ENCODE measurements around the gene ZNF777. TPM values are rescaled to one million over a fixed set of nuclear protein-coding genes. Genes with fewer than 3 reads are reported as not detected.

ZNF777 gene
- total RNA-seq, 1 donor from 2014 or later: 17.2 TPM

- peaks cover 5% of the 10 kb centered on the region for H3K9me3 ChIP-seq (ENCODE audit: insufficient read depth, low read depth, low read length)
- H3K36me3 Mint-ChIP-seq (ENCODE audit: low read depth, unreplicated experiment): peaks cover 3% of the 10 kb centered on the region
- H3K27me3 ChIP-seq (ENCODE audit: insufficient read depth, low read length): no peaks in the 10 kb centered on the region
- TF ChIP-seq EZH2 (IDR thresholded peaks at IDR 0.05; ENCODE audit: insufficient read depth, low read length): no peak
- TF ChIP-seq CTCF (IDR thresholded peaks at IDR 0.05; ENCODE audit: insufficient read depth, low read depth, low read length): no peak
- H3K27ac ChIP-seq (ENCODE audit: low read depth, low read length): no peak overlapping the region
- no peaks in the 10 kb centered on the region for H4K20me1 ChIP-seq (ENCODE audit: insufficient read depth, low read length)
- H3K79me2 ChIP-seq (ENCODE audit: insufficient read depth, low read length): no peaks in the 10 kb centered on the region
- H3K4me1 Mint-ChIP-seq (ENCODE audit: low read depth, unreplicated experiment): no peaks in the 10 kb centered on the region
- no peak overlapping the region for H3K9ac ChIP-seq (ENCODE audit: low read length)
- H3K4me1 ChIP-seq (ENCODE audit: insufficient read depth, low read length): no peaks in the 10 kb centered on the region
- H2AFZ ChIP-seq (ENCODE audit: low read depth, low read length): no peak overlapping the region
- no peak overlapping the region for H3K27ac Mint-ChIP-seq (ENCODE audit: unreplicated experiment)
- peaks cover 5% of the 10 kb centered on the region for H3K27me3 Mint-ChIP-seq (ENCODE audit: low read depth, unreplicated experiment)
- no peak overlapping the region for H3K4me2 ChIP-seq (ENCODE audit: low read length)
- DNase-seq (ENCODE audit: low read depth) (no peak), FAIRE-seq (no peak)
- peaks cover 16% of the 10 kb centered on the region for H3K9me3 Mint-ChIP-seq (ENCODE audit: unreplicated experiment)
- no peak overlapping the region for H3K4me3 Mint-ChIP-seq (ENCODE audit: unreplicated experiment)
- no peaks in the 10 kb centered on the region for H3K36me3 ChIP-seq (ENCODE audit: insufficient read depth, low read length)
- H3K4me3 ChIP-seq (ENCODE audit: insufficient read depth, low read depth, low read length): no peak overlapping the region
Measured at GRCh38 chr7:149385195-149385950, 75.5 kb downstream of the ZNF777 start.

Other genes starting within 250 kb of the ZNF777 start
- gene ZNF212, start 221.4 kb downstream of the ZNF777 start, total RNA-seq: 8.2 and 8.7 TPM in 2 replicates
- 10.6 and 11.2 TPM in 2 replicates for gene ZNF783, start 198.9 kb downstream of the ZNF777 start, total RNA-seq
- gene ZNF746, start 36.7 kb upstream of the ZNF777 start, total RNA-seq: 23.3 and 24.7 TPM in 2 replicates